ENCODE measurements around the gene SLC5A4. TPM values are rescaled to one million over a fixed set of nuclear protein-coding genes. Genes with fewer than 3 reads are reported as not detected.
A peak's percentile ranks its signal among the peaks of the same experiment; 100 is the strongest.

SLC5A4 gene
- total and polyA plus RNA-seq, 8 donors: 0.29 to 3.3 (median 0.58) TPM; not detected in 5

DNA sequence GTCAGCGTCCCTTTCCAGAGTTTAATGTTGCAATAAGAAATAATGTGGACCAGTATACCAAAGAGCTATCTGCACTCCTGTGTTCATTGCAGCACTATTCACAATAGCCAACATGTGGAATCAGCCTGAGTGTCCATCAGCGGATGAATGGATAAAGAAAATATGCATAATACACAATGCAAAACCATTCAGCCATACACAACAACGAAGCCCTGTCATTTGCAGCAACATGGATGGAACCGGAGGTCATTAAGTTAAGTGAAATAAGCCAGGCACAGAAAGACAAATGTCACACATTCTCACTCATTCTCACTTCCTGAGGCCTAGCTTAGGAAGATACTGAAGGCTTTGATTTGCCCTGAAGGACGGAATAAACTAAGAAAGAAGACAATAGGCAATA lies 22.1 kb downstream of the SLC5A4 start:
- no peak for DNase-seq
- WGBS, 5 donors: 78 to 86% (median 86%) methylated on average over 5 of the region's 5 CpGs
- H3K27me3 ChIP-seq: peaks cover 0 to 21% (median 0%) of the 10 kb centered on the region in 3 donors
- TF ChIP-seq POLR2AphosphoS5 (IDR thresholded peaks at IDR 0.05) (no peak), EP300 (IDR thresholded peaks at IDR 0.05) (no peak), POLR2A (IDR thresholded peaks at IDR 0.05) (no peak)
- TF ChIP-seq, protein P1, sequence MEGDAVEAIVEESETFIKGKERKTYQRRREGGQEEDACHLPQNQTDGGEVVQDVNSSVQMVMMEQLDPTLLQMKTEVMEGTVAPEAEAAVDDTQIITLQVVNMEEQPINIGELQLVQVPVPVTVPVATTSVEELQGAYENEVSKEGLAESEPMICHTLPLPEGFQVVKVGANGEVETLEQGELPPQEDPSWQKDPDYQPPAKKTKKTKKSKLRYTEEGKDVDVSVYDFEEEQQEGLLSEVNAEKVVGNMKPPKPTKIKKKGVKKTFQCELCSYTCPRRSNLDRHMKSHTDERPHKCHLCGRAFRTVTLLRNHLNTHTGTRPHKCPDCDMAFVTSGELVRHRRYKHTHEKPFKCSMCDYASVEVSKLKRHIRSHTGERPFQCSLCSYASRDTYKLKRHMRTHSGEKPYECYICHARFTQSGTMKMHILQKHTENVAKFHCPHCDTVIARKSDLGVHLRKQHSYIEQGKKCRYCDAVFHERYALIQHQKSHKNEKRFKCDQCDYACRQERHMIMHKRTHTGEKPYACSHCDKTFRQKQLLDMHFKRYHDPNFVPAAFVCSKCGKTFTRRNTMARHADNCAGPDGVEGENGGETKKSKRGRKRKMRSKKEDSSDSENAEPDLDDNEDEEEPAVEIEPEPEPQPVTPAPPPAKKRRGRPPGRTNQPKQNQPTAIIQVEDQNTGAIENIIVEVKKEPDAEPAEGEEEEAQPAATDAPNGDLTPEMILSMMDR (IDR thresholded peaks at IDR 0.05): no peak
- no peaks in the 10 kb centered on the region for H3K4me1 ChIP-seq
- no peaks in the 10 kb centered on the region for H3K9me3 ChIP-seq
- H3K36me3 ChIP-seq: no peaks in the 10 kb centered on the region
- no peak overlapping the region for H3K4me3 ChIP-seq
- intact Hi-C loops (cut with DNase I; ENCODE audit: low total_unique reads): no loop called here
- no peak overlapping the region for H3K27ac ChIP-seq

DNA sequence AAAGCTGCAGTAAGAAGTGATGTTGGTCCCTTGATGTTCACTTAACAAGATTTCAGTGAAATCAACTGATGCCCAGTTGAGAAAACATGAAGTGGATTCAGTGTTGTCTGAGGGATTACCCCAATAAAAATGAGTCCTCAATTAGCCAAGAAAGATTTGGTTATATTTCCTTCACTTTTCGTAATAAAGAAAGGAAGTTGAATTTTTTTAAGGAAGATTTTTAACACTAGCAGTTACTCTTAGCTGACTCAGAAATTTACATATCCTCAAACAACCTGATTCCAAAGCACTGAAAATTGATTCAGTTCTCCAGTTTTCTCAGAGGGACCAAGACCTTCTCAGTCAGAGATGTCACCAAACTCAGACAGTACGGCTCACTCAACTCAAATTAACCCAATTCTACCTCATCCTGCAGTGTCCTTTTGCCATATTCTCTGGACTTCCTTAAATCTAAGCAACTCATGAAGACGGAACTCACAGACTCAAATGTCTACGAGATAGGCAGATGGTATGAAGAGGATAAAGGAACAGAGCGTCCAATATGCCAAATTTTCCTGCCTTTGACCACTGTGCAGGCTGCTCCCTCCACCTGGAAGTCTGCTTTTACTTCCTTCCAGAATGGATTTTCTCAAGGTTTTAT lies 22.8 kb downstream of the SLC5A4 start:
- Histone ChIP-seq H3K4me1 (no peaks in the 10 kb centered on the region), H3K9me3 (no peaks in the 10 kb centered on the region), H3K36me3 (no peaks in the 10 kb centered on the region), H3K27me3 (peaks cover 0 to 23% (median 0%) of the 10 kb centered on the region in 3 donors), H3K27ac (no peak overlapping the region), H3K4me3 (no peak overlapping the region)
- no peak for TF ChIP-seq POLR2A (IDR thresholded peaks at IDR 0.05)
- no peak for TF ChIP-seq EP300 (IDR thresholded peaks at IDR 0.05)
- TF ChIP-seq, protein P1 (IDR thresholded peaks at IDR 0.05): no peak
- no peak for TF ChIP-seq POLR2AphosphoS5 (IDR thresholded peaks at IDR 0.05)
- WGBS, 5 donors: 63 to 69% (median 66%) methylated on average over 5 of the region's 5 CpGs
- no peak for DNase-seq
- intact Hi-C loops (cut with DNase I; ENCODE audit: low total_unique reads): no loop called here

DNA sequence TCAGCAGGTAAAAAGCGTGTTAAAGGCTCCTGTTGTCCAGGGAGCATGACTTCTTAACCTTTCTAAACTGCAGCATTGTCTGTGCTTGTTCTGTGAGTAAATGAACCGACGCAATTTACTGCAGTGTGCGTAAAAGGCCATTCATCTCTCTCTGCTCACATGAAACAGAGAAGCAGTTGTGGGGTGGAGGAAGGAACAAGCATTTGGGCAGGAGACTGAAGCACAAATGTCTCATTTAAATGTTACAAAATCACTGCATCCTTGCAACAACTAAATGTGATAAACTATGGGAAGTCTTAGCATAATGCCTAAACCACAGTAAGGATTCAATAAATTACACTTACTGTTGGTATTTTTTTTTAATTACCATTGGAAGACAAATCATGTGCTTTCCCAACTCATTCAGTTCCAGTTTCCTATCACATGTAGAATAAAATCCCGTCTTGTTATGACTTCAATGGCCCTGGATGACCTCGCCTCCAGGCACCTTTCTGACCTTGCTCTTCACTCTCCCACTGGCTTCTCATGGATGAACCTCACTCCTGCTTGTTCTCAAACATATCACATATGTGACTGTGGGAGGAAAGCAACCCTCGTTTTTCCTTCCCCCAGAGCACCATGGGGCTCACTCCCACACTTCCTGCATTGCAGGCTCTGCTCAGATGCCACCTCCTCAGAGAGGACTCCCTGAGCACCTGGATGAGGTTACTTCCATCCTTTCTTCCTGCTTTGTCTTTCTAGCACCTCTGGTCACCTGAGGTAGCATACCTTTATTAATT lies 28.6 kb downstream of the SLC5A4 start:
- Histone ChIP-seq H3K4me1 (no peaks in the 10 kb centered on the region), H3K27me3 (peaks cover 0 to 27% (median 0%) of the 10 kb centered on the region in 3 donors), H3K36me3 (no peaks in the 10 kb centered on the region), H3K9me3 (no peaks in the 10 kb centered on the region), H3K27ac (no peak overlapping the region), H3K4me3 (no peak overlapping the region)
- WGBS, 5 donors: 39 to 54% (median 44%) methylated on average over 7 of the region's 7 CpGs
- TF ChIP-seq, protein P1 (IDR thresholded peaks at IDR 0.05): no peak
- TF ChIP-seq POLR2A (IDR thresholded peaks at IDR 0.05) (no peak), POLR2AphosphoS5 (IDR thresholded peaks at IDR 0.05) (no peak), EP300 (IDR thresholded peaks at IDR 0.05) (no peak)
- intact Hi-C loops (cut with DNase I; ENCODE audit: low total_unique reads): no loop called here
- no peak for DNase-seq

DNA sequence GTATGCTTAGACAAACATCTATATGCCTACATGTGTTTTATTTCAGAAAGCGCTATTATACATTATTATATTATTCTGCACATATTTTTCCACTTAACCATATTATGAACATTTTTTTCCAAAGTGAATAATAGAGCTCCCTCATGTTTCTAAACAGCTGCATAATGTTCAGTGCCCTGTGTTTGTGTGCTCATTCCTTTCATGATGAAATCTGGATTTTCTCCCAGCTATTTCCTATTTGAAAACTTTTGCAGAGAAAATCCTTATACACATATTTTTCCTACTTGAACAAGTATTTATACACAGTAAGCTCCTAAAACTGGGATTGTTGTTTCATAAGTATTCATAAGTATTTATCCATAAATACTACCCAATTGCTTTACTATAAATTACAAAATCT lies 32.2 kb downstream of the SLC5A4 start:
- peaks cover 0 to 9% (median 0%) of the 10 kb centered on the region in 3 donors for H3K27me3 ChIP-seq
- no peaks in the 10 kb centered on the region for H3K36me3 ChIP-seq
- DNase-seq: peak in 1 of 2 donors; percentile 23
- H3K27ac ChIP-seq: no peak overlapping the region
- H3K4me1 ChIP-seq: no peaks in the 10 kb centered on the region
- no peak overlapping the region for H3K4me3 ChIP-seq
- 73 to 88% (median 82%) methylated on average over 1 of the region's 1 CpG for WGBS, 5 donors
- TF ChIP-seq POLR2AphosphoS5 (IDR thresholded peaks at IDR 0.05): no peak
- TF ChIP-seq POLR2A (IDR thresholded peaks at IDR 0.05): no peak
- no peak for TF ChIP-seq EP300 (IDR thresholded peaks at IDR 0.05)
- TF ChIP-seq, protein P1 (IDR thresholded peaks at IDR 0.05): no peak
- intact Hi-C loops (cut with DNase I; ENCODE audit: low total_unique reads): no loop called here
- no peaks in the 10 kb centered on the region for H3K9me3 ChIP-seq
